HepG2 (cell line): ENCODE measurements around the gene MICAL3. TPM values are rescaled to one million over a fixed set of nuclear protein-coding genes. Genes with fewer than 3 reads are reported as not detected.

Experiments
- ATAC-seq: fragments of 200-7000 bp; cut with Tn5 transposase; 3 replicates; pipeline ENCODE4 v1.9.1; 2020; ENCODE audit warnings: mild to moderate bottlenecking, moderate library complexity
- BruUV-seq: library from RNA; stranded (reverse); fragments of 400-500 nt; replicated peaks from 2 replicates; lab custom pipeline; 2021; lab: Mats Ljungman, UMichigan
- CTCF ChIA-PET: fragments of 300-600 bp; formaldehyde crosslinking; extraction: SDS; loops from one replicate; lab custom pipeline; 2021; ENCODE audit warnings: low total read pairs, inconsistent platforms, low intra/inter-chr PET ratio; lab: Yijun Ruan, JAX
- POLR2A ChIA-PET: fragments of 350-600 bp; sonication (Branson Sonifier 250); formaldehyde crosslinking; loops from one replicate; lab custom pipeline; 2020; ENCODE audit warnings: antibody characterized with exemption, inconsistent platforms; lab: Yijun Ruan, JAX
- DNase-seq: peaks from one replicate; pipeline ENCODE4 v3.0.0-alpha.2; 2015; ENCODE audit warnings: low spot score
- FAIRE-seq: peaks from 3 replicates; lab custom pipeline; 2011; peaks lifted over from hg19 to GRCh38; lab: Jason Lieb, UNC
- H2AFZ ChIP-seq: one replicate; pipeline ENCODE4 v1.6.1; 2011; ENCODE audit warnings: low read length, inconsistent platforms
- H3K27ac ChIP-seq: fragments of 300-600 bp; 3 replicates; pipeline ENCODE4 v1.8.0; 2011; ENCODE audit warnings: mixed run types, mild to moderate bottlenecking, mixed read lengths, low read length, inconsistent platforms; ENCODE audit not compliant: insufficient read depth; ENCODE audit errors: extremely low read length
- H3K27me3 ChIP-seq, 2 experiments: fragments of 200-600 bp in 1 of 2; 2 replicates in 1 of 2; 3 replicates in 1 of 2; pipeline versions ENCODE4 v1.6.0 to v1.8.0; 2011; ENCODE audit warnings: low read length in 2 of 2, mild to moderate bottlenecking in 2 of 2, moderate library complexity in 2 of 2, inconsistent platforms in 1 of 2; ENCODE audit not compliant: insufficient read depth in 2 of 2, control insufficient read depth in 1 of 2
- H3K36me3 ChIP-seq, 2 experiments: fragments of 200-600 bp in 1 of 2; replicated peaks in 1 of 2; 2 replicates in 1 of 2; 3 replicates in 1 of 2; pipeline versions ENCODE4 v1.5.1 to v1.8.0; 2011; ENCODE audit warnings: low read length in 2 of 2, inconsistent platforms in 1 of 2; ENCODE audit not compliant: insufficient read depth in 2 of 2, control insufficient read depth in 1 of 2
- H3K4me1 ChIP-seq: 2 replicates; pipeline ENCODE4 v1.5.1; 2012; ENCODE audit warnings: low read length, inconsistent platforms; ENCODE audit not compliant: insufficient read depth
- H3K4me2 ChIP-seq: 2 replicates; pipeline ENCODE4 v1.6.0; 2011; ENCODE audit warnings: low read depth, low read length, inconsistent platforms
- H3K4me3 ChIP-seq, 3 experiments: fragments of 200-600 bp in 1 of 3; sonication (generic), shearing (Covaris generic) in 1 of 3; replicated peaks in 1 of 3; 2 replicates each; pipeline ENCODE4 v1.5.1; 2011 to 2016; ENCODE audit warnings: low read length in 3 of 3, inconsistent platforms in 2 of 3, low read depth in 2 of 3, mild to moderate bottlenecking in 2 of 3, control low read depth in 1 of 3, mixed read lengths in 1 of 3; ENCODE audit not compliant: insufficient read depth in 1 of 3
- H3K79me2 ChIP-seq: one replicate; pipeline ENCODE4 v1.6.1; 2011; ENCODE audit warnings: low read length, inconsistent platforms; ENCODE audit not compliant: insufficient read depth
- H3K9ac ChIP-seq: 2 replicates; pipeline ENCODE4 v1.6.0; 2011; ENCODE audit warnings: mild to moderate bottlenecking, low read depth, low read length, inconsistent platforms; ENCODE audit not compliant: insufficient read depth
- H3K9me3 ChIP-seq: 2 replicates; pipeline ENCODE4 v1.5.1; 2012; ENCODE audit warnings: mild to moderate bottlenecking, low read length
- H4K20me1 ChIP-seq: 2 replicates; pipeline ENCODE4 v1.6.0; 2011; ENCODE audit warnings: inconsistent platforms, mild to moderate bottlenecking, low read length, moderate library complexity; ENCODE audit not compliant: insufficient read depth
- AHR ChIP-seq: IDR thresholded peaks from 2 replicates; pipeline ENCODE4 v1.6.1; 2018; ENCODE audit warnings: missing genetic modification reagents, missing compliant biosample characterization
- ATF7-NPFF ChIP-seq: sonication (generic); formaldehyde crosslinking; IDR thresholded peaks from 2 replicates; pipeline ENCODE4 v1.8.1; 2023; ENCODE audit warnings: mild to moderate bottlenecking, low read depth, missing genetic modification reagents, moderate library complexity
- ETV6 ChIP-seq: sonication (generic); formaldehyde crosslinking; conservative IDR thresholded peaks from 2 replicates; pipeline ENCODE4 v1.4.0; 2020; ENCODE audit warnings: missing genetic modification reagents
- JDP2 ChIP-seq: sonication (generic); formaldehyde crosslinking; IDR thresholded peaks from 2 replicates; pipeline ENCODE4 v1.8.1; 2022; ENCODE audit warnings: missing genetic modification reagents, borderline replicate concordance
- KLF12 ChIP-seq: sonication (generic); formaldehyde crosslinking; IDR thresholded peaks from 2 replicates; pipeline ENCODE4 v1.4.0; 2020; ENCODE audit warnings: missing genetic modification reagents, borderline replicate concordance
- NAIF1 ChIP-seq: sonication (generic); formaldehyde crosslinking; IDR thresholded peaks from 2 replicates; pipeline ENCODE4 v1.5.0; 2020; ENCODE audit warnings: mild to moderate bottlenecking, missing genetic modification reagents, borderline replicate concordance
- NFIC ChIP-seq: IDR thresholded peaks from 2 replicates; pipeline ENCODE4 v1.6.1; 2012; ENCODE audit warnings: mild to moderate bottlenecking, low read length, inconsistent platforms
- NRL ChIP-seq: sonication (generic); formaldehyde crosslinking; IDR thresholded peaks from 2 replicates; pipeline ENCODE4 v1.5.0; 2020; ENCODE audit warnings: missing genetic modification reagents, mild to moderate bottlenecking, moderate library complexity, borderline replicate concordance
- PHF21A ChIP-seq: sonication (generic); formaldehyde crosslinking; IDR thresholded peaks from 2 replicates; pipeline ENCODE4 v1.5.0; 2020; ENCODE audit warnings: mild to moderate bottlenecking, missing genetic modification reagents
- SP4 ChIP-seq: sonication (generic); formaldehyde crosslinking; IDR thresholded peaks from 2 replicates; pipeline ENCODE4 v1.8.1; 2023; ENCODE audit warnings: mild to moderate bottlenecking, missing genetic modification reagents
- YEATS2 ChIP-seq: sonication (generic); formaldehyde crosslinking; IDR thresholded peaks from 2 replicates; pipeline ENCODE4 v1.4.0; 2020; ENCODE audit warnings: missing genetic modification reagents, borderline replicate concordance
- ZNF10 ChIP-seq: sonication (generic); formaldehyde crosslinking; IDR thresholded peaks from 2 replicates; pipeline ENCODE4 v1.4.0; 2020; ENCODE audit warnings: mild to moderate bottlenecking, low read depth, missing genetic modification reagents, borderline replicate concordance
- ZNF232 ChIP-seq: sonication (generic); formaldehyde crosslinking; IDR thresholded peaks from 2 replicates; pipeline ENCODE4 v1.4.0; 2020; ENCODE audit warnings: missing genetic modification reagents, borderline replicate concordance
- ZNF660 ChIP-seq: sonication (generic); formaldehyde crosslinking; IDR thresholded peaks from 2 replicates; pipeline ENCODE4 v1.5.1; 2020; ENCODE audit warnings: mild to moderate bottlenecking, low read depth, missing genetic modification reagents, borderline replicate concordance
- ZSCAN22 ChIP-seq: sonication (generic); formaldehyde crosslinking; IDR thresholded peaks from 2 replicates; pipeline ENCODE4 v1.4.0; 2020; ENCODE audit warnings: mild to moderate bottlenecking, missing genetic modification reagents
- ZSCAN25 ChIP-seq: sonication (generic); formaldehyde crosslinking; IDR thresholded peaks from 2 replicates; pipeline ENCODE4 v1.8.0; 2022; ENCODE audit warnings: mild to moderate bottlenecking, missing genetic modification reagents
- ZZZ3 ChIP-seq: sonication (generic); formaldehyde crosslinking; IDR thresholded peaks from 2 replicates; pipeline ENCODE4 v1.4.0; 2020; ENCODE audit warnings: missing genetic modification reagents, mild to moderate bottlenecking, borderline replicate concordance
- WGBS: methylation state at CpG from one replicate; pipeline ENCODE4 v1.1.6; 2017; ENCODE audit warnings: low lambda C conversion rate; 5-methylcytosine and 5-hydroxymethylcytosine counted together
- in situ Hi-C: cut with HindIII; loops from 2 replicates; pipeline ENCODE4 v1.10.0; 2017; ENCODE audit warnings: low pct_unique_long_range_greater_than_20kb; ENCODE audit not compliant: extremely low pct_ligation_motif_present
- intact Hi-C: fragments of 100-400 bp; cut with micrococcal nuclease; formaldehyde crosslinking; loops from one replicate; pipeline ENCODE4 v1.10.0; 2022; ENCODE audit not compliant: unreplicated experiment
- polyA plus RNA-seq, 8 experiments: library from polyadenylated mRNA; depleted of rRNA in 3 of 8; stranded (reverse) in 7 of 8; unstranded in 1 of 8; fragments of >200 nt; fragmentation: Illumina TruSeq in 4 of 8; extraction: Trizol in 4 of 8; gene quantifications; 2 replicates each; pipeline versions ENCODE4 v1.2.1 to v1.2.3, GENCODE V29; 2011 to 2016; ENCODE audit warnings: low read depth in 4 of 8, missing spikeins in 1 of 8, mixed read lengths in 1 of 8; ENCODE audit not compliant: insufficient read depth in 1 of 8
- total RNA-seq, 5 experiments: library from RNA; depleted of rRNA; stranded (reverse); fragments of >200 nt; fragmentation: Illumina TruSeq; extraction: Trizol; gene quantifications; 2 replicates each; pipeline ENCODE4 v1.2.3, GENCODE V29; 2016; ENCODE audit warnings: low read depth in 1 of 5
- TF ChIP-seq, protein P1 (sequence below): sonication (generic); formaldehyde crosslinking; IDR thresholded peaks from 2 replicates; pipeline ENCODE4 v1.8.0; 2022; ENCODE audit warnings: missing genetic modification reagents, mild to moderate bottlenecking, moderate library complexity, borderline replicate concordance
- TF ChIP-seq, protein P2 (sequence below): sonication (generic); formaldehyde crosslinking; IDR thresholded peaks from 2 replicates; pipeline ENCODE4 v1.4.0; 2020; ENCODE audit warnings: low read depth, mild to moderate bottlenecking, missing genetic modification reagents
- TF ChIP-seq, protein P3 (sequence below): sonication (generic); formaldehyde crosslinking; IDR thresholded peaks from 2 replicates; pipeline ENCODE4 v1.8.0; 2022; ENCODE audit warnings: missing genetic modification reagents, low read depth, mild to moderate bottlenecking, borderline replicate concordance

Gene MICAL3
- total and polyA plus RNA-seq, 2 of the 13 experiments (the other 11 are each of a cell fraction or from before 2014, with no cell fraction given) = 5.3 to 12.5 TPM

DNA sequence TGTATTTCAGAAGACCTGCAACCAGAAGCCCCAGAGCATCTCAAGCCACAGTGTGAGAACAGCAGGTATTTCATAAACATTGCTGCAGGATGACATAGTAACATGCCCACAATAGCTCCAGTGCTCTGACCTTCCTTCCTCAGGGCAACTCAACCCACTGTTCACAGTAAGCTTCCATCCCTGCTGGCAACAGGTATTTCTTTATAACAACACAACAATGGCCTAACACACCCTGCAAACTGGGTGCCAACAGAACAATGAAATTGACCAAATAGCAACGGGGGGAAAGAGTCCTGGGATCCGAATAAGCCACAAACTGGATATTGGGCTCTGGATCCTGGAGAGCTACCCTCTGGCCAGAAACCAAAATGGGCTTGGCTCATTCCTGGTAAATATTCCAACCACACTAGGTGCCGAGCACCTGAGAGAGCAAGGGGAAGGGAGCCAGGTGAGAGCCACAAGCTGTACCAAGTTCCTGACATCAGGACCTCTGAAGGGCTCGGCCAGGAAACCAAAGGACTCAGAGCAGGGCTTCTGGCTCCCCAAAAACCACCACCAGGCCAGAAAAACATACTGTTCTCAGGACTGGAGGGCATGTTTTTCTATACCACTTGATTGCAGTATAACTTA, 99.5 kb downstream of the MICAL3 start (continued):
- TF ChIP-seq, protein P1, sequence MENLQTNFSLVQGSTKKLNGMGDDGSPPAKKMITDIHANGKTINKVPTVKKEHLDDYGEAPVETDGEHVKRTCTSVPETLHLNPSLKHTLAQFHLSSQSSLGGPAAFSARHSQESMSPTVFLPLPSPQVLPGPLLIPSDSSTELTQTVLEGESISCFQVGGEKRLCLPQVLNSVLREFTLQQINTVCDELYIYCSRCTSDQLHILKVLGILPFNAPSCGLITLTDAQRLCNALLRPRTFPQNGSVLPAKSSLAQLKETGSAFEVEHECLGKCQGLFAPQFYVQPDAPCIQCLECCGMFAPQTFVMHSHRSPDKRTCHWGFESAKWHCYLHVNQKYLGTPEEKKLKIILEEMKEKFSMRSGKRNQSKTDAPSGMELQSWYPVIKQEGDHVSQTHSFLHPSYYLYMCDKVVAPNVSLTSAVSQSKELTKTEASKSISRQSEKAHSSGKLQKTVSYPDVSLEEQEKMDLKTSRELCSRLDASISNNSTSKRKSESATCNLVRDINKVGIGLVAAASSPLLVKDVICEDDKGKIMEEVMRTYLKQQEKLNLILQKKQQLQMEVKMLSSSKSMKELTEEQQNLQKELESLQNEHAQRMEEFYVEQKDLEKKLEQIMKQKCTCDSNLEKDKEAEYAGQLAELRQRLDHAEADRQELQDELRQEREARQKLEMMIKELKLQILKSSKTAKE (CRISPR knock-in tag) = no peak
- TF ChIP-seq ZSCAN22 (CRISPR knock-in tag) = no peak
- TF ChIP-seq NFIC = no peak
- no peak for TF ChIP-seq ZNF232 (CRISPR knock-in tag)
- TF ChIP-seq ZSCAN25 (CRISPR knock-in tag) = no peak
- no peak for TF ChIP-seq AHR (CRISPR knock-in tag)
- TF ChIP-seq ZNF660 = no peak
- TF ChIP-seq KLF12 (CRISPR knock-in tag) = no peak

DNA sequence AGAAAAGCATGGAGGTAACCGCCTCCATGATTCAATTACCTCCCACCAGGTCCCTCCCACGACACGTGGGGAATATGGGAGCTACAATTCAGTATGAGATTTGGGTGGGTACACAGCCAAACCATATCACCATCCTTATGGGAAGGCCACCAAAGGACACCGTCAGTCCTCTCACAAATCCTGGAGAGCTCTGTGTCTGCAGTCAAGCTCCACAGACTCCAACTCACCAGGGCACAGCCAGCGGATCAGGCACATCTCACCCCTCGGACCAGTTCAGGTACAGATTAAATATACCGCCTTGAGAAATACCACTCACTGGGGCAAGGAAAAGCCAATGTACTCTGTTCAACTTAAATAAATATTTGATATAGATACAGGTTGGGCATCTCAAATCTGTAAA, 100.3 kb downstream of the MICAL3 start:
- FAIRE-seq = no peak
- TF ChIP-seq, protein P2, sequence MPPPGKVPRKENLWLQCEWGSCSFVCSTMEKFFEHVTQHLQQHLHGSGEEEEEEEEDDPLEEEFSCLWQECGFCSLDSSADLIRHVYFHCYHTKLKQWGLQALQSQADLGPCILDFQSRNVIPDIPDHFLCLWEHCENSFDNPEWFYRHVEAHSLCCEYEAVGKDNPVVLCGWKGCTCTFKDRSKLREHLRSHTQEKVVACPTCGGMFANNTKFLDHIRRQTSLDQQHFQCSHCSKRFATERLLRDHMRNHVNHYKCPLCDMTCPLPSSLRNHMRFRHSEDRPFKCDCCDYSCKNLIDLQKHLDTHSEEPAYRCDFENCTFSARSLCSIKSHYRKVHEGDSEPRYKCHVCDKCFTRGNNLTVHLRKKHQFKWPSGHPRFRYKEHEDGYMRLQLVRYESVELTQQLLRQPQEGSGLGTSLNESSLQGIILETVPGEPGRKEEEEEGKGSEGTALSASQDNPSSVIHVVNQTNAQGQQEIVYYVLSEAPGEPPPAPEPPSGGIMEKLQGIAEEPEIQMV (CRISPR knock-in tag) = no peak
- TF ChIP-seq NAIF1 (CRISPR knock-in tag) (no peak), JDP2 (CRISPR knock-in tag) (no peak), SP4 (no peak), NRL (CRISPR knock-in tag) (no peak), ZZZ3 (no peak), ETV6 (CRISPR knock-in tag) (no peak), ATF7-NPFF (CRISPR knock-in tag) (no peak), ZNF10 (CRISPR knock-in tag) (no peak), PHF21A (CRISPR knock-in tag) (no peak), YEATS2 (CRISPR knock-in tag) (no peak)
- TF ChIP-seq, protein P3, sequence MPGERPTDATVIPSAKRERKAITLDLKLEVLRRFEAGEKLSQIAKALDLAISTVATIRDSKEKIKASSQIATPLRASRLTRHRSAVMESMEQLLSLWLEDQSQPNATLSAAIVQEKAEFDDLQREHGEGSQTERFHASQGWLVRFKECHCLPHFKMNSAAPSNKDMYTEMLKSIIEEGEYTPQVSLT (CRISPR knock-in tag) = no peak

More for the DNA sequence above, 100.3 kb downstream of the MICAL3 start:
- DNase-seq = no peak
- no peak overlapping the region for H2AFZ ChIP-seq
- no peak overlapping the region for H3K27ac ChIP-seq
- H3K4me3 ChIP-seq = no peak overlapping the region
- peaks cover 54% of the 10 kb centered on the region for H3K79me2 ChIP-seq
- no peaks in the 10 kb centered on the region for H3K36me3 ChIP-seq
- in situ Hi-C loops (no loop called here), intact Hi-C loops (no loop called here)
- POLR2A ChIA-PET = no interaction called here
- no peaks in the 10 kb centered on the region for H3K9me3 ChIP-seq
- WGBS = 96% methylated on average over 6 of the region's 7 CpGs
- CTCF ChIA-PET = no interaction called here
- H3K9ac ChIP-seq = no peak overlapping the region
- no peaks in the 10 kb centered on the region for H3K27me3 ChIP-seq
- no peak overlapping the region for H3K4me2 ChIP-seq
- no peaks in the 10 kb centered on the region for H4K20me1 ChIP-seq
- no TSS peak for BruUV-seq
- ATAC-seq = no peak
- peaks cover 55% of the 10 kb centered on the region for H3K4me1 ChIP-seq
